Measurements from ENCODE around the gene CNDP2.

Gene CNDP2

GRCh38 chr18:74533666-74534065 lies 37.5 kb downstream of the CNDP2 start:
- no peak for DNase-seq (ENCODE audit: extremely low read depth in 1 of 2, low read depth in 1 of 2)

- no peak for DNase-seq (ENCODE audit: extremely low read depth in 1 of 2, low read depth in 1 of 2)
Measured at GRCh38 chr18:74534150-74534969, 38.2 kb downstream of the CNDP2 start, which contains the start of gene CNDP1. CNDP1 (plus strand) TSS chr18:74534500; CDS start chr18:74534668, 168 bp downstream.

- DNase-seq (ENCODE audit: extremely low read depth in 1 of 2, low read depth in 1 of 2): no peak
Measured at GRCh38 chr18:74534981-74535649, 39.0 kb downstream of the CNDP2 start.

- no peak for DNase-seq (ENCODE audit: extremely low read depth in 1 of 2, low read depth in 1 of 2)
Measured at GRCh38 chr18:74539289-74539688, 43.1 kb downstream of the CNDP2 start.

- no peak for DNase-seq (ENCODE audit: extremely low read depth in 1 of 2, low read depth in 1 of 2)
Measured at GRCh38 chr18:74540652-74541421, 44.7 kb downstream of the CNDP2 start.

- DNase-seq (ENCODE audit: extremely low read depth in 1 of 2, low read depth in 1 of 2): no peak
Measured at GRCh38 chr18:74541703-74542555, 45.8 kb downstream of the CNDP2 start.

- DNase-seq (ENCODE audit: extremely low read depth in 1 of 2, low read depth in 1 of 2): no peak
Measured at GRCh38 chr18:74544898-74545297, 48.7 kb downstream of the CNDP2 start.

GRCh38 chr18:74546007-74546406 lies 49.8 kb downstream of the CNDP2 start:
- DNase-seq (ENCODE audit: extremely low read depth in 1 of 2, low read depth in 1 of 2): no peak

- no peak for DNase-seq (ENCODE audit: extremely low read depth in 1 of 2, low read depth in 1 of 2)
Measured at GRCh38 chr18:74546751-74547530, 50.8 kb downstream of the CNDP2 start.

GRCh38 chr18:74547860-74548259 lies 51.7 kb downstream of the CNDP2 start:
- DNase-seq (ENCODE audit: extremely low read depth in 1 of 2, low read depth in 1 of 2): no peak

GRCh38 chr18:74549591-74550104 lies 53.5 kb downstream of the CNDP2 start:
- no peak for DNase-seq (ENCODE audit: extremely low read depth in 1 of 2, low read depth in 1 of 2)

GRCh38 chr18:74550886-74551285 lies 54.7 kb downstream of the CNDP2 start:
- DNase-seq (ENCODE audit: extremely low read depth in 1 of 2, low read depth in 1 of 2): no peak

- no peak for DNase-seq (ENCODE audit: extremely low read depth in 1 of 2, low read depth in 1 of 2)
Measured at GRCh38 chr18:74551452-74551851, 55.3 kb downstream of the CNDP2 start.

GRCh38 chr18:74551936-74552555 lies 55.9 kb downstream of the CNDP2 start:
- peak; percentile 39 to 57 for DNase-seq (ENCODE audit: extremely low read depth in 1 of 2, low read depth in 1 of 2)

GRCh38 chr18:74556126-74556525 lies 60.0 kb downstream of the CNDP2 start:
- DNase-seq (ENCODE audit: extremely low read depth in 1 of 2, low read depth in 1 of 2): no peak

GRCh38 chr18:74558096-74558495 lies 61.9 kb downstream of the CNDP2 start:
- DNase-seq (ENCODE audit: extremely low read depth in 1 of 2, low read depth in 1 of 2): no peak

- DNase-seq (ENCODE audit: extremely low read depth in 1 of 2, low read depth in 1 of 2): no peak
Measured at GRCh38 chr18:74562131-74562730, 66.1 kb downstream of the CNDP2 start.

- DNase-seq (ENCODE audit: extremely low read depth in 1 of 2, low read depth in 1 of 2): no peak
Measured at GRCh38 chr18:74562775-74563174, 66.6 kb downstream of the CNDP2 start.

- no peak for DNase-seq (ENCODE audit: extremely low read depth in 1 of 2, low read depth in 1 of 2)
Measured at GRCh38 chr18:74563999-74564398, 67.8 kb downstream of the CNDP2 start.

Measured in stimulated activated CD8-positive, alpha-beta memory T cell treated with anti-CD3 and anti-CD28 coated beads, Interleukin-7, amount 100 ng/mL, for 48 hours (primary cell).